Heart left ventricle (tissue), 13 donors: ENCODE data around the gene ARL2BP.

Source experiments
- POLR2A ChIP-seq, 2 donors: fragments of 450-650 bp; IDR thresholded peaks; one replicate each; pipeline ENCODE4 v1.6.1; 2017; ENCODE audit warnings: antibody characterized with exemption in 2 of 2, mild to moderate bottlenecking in 2 of 2, moderate library complexity in 2 of 2
- TF ChIP-seq, protein P1 (sequence below), 12 donors: fragments of 200-600 bp; sonication (generic) in 4 of 12; IDR thresholded peaks; one replicate each; pipeline versions ENCODE4 v1.5.0 to v1.8.0; 2018 to 2022; ENCODE audit warnings: antibody characterized with exemption in 12 of 12, mild to moderate bottlenecking in 5 of 12
- donor health status: ischemic (EF 13 %, LVEDD 7.1; RV severe dilation, severe dysfunction).
- donor health status: DM: no; HTN: yes; CAD: no.
- donor health status: DM: no; HTN: no; CAD: no.
- donor health status: ischemic (EF 25% LVEDD 6.9; RV normal size, moderate dysfunction).
- donor health status: ischemic (EF 25% LVEDD 5.7; RV mildly dilated, moderate dysfunction).
- donor health status: ischemic (EF 35%, LVEDD 5.7; RV mildly dilated, moderate dysfunction).
- donor health status: nonischemic (EF 11% LVEDD 7.7; RV severe dilation, severe dysfunction).
- donor health status: DM: yes; HTN: yes; CAD: no.
- donor health status: PGD.
- donor health status: ischemic (EF 29% LVEDD 5.4; RV normal size, mild dysfunction).
- donor health status: nonischemic (EF 23%, LVEDD 6.1; RV moderate dilation, normal function).

DNA sequence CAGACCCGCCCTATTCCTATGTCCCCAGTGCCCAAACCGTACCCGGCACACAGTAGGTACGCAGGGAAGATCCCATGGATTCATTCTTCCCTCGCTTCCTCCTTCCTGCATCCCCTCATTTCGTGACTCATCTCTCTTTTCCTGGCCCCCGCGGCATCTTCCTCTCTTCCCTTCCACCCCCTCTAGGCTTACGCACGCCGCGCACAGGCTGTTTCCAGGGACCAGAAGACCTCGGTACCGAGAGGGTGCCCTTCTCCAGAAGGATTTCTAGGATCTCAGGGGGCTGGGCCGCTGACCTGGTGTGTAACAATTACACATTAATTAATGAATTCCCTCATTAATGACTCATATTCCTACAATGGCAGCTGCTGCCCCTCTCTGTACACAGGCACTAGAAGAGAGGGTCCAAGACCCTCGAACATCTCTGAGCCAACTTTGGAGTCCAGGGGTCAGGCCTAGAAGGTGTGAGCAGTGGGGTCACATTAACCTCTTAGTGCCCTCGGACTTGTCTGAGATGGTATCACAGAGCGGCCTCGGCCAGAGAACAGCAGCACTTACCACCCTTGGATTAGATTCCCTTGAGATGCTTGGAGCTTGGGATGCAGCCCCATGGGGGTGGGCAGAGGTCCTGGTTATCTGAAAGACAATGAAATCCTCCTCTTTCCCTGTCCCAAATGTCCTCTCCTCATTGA is 56.2 kb downstream of the ARL2BP start:
- TF ChIP-seq, protein P1, sequence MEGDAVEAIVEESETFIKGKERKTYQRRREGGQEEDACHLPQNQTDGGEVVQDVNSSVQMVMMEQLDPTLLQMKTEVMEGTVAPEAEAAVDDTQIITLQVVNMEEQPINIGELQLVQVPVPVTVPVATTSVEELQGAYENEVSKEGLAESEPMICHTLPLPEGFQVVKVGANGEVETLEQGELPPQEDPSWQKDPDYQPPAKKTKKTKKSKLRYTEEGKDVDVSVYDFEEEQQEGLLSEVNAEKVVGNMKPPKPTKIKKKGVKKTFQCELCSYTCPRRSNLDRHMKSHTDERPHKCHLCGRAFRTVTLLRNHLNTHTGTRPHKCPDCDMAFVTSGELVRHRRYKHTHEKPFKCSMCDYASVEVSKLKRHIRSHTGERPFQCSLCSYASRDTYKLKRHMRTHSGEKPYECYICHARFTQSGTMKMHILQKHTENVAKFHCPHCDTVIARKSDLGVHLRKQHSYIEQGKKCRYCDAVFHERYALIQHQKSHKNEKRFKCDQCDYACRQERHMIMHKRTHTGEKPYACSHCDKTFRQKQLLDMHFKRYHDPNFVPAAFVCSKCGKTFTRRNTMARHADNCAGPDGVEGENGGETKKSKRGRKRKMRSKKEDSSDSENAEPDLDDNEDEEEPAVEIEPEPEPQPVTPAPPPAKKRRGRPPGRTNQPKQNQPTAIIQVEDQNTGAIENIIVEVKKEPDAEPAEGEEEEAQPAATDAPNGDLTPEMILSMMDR (IDR thresholded peaks at IDR 0.05), result no peak
- no peak for TF ChIP-seq POLR2A (IDR thresholded peaks at IDR 0.05)
